Epithelial cell of proximal tubule (primary cell): Measurements from ENCODE around the gene CCM2. TPM values are rescaled to one million over a fixed set of nuclear protein-coding genes. Genes with fewer than 3 reads are reported as not detected.

Source experiments
- DNase-seq: peaks from one replicate; pipeline ENCODE4 v3.0.0-alpha.2; 2011; ENCODE audit warnings: low read depth
- H3K4me3 ChIP-seq: 2 replicates; pipeline ENCODE4 v1.5.1; 2011; ENCODE audit warnings: low read depth, mild to moderate bottlenecking, low read length
- total RNA-seq: library from RNA; depleted of rRNA; stranded (reverse); fragments of >200 nt; gene quantifications from 2 replicates; pipeline ENCODE4 v1.2.3, GENCODE V29; 2015
- TF ChIP-seq, protein P1 (sequence below): conservative IDR thresholded peaks from 2 replicates; pipeline ENCODE4 v1.5.1; 2012; ENCODE audit warnings: low read depth, mild to moderate bottlenecking, low read length

CCM2 gene
- total RNA-seq, 1 donor from 2014 or later = 49.2 TPM

DNA sequence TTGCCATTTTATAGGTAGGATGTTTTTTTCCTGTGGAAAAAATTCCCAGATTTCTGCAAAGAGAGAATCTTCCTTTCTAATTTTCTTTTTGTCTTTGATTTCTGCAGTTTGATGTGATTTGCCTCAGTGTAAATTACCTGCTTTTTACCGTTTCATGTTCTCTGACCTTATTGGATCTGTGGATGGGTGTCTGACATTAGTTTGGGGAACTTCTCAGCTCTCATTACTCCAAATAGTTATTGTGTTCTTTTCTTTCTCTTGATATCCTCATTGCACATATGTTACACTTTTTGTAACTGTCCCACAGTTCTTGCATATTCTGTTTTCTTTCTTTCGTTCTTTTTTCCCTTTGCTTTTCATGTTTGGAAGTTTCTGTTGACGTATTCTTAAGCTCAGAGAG is 60.3 kb downstream of the CCM2 start:
- no peak for DNase-seq
- TF ChIP-seq, protein P1, sequence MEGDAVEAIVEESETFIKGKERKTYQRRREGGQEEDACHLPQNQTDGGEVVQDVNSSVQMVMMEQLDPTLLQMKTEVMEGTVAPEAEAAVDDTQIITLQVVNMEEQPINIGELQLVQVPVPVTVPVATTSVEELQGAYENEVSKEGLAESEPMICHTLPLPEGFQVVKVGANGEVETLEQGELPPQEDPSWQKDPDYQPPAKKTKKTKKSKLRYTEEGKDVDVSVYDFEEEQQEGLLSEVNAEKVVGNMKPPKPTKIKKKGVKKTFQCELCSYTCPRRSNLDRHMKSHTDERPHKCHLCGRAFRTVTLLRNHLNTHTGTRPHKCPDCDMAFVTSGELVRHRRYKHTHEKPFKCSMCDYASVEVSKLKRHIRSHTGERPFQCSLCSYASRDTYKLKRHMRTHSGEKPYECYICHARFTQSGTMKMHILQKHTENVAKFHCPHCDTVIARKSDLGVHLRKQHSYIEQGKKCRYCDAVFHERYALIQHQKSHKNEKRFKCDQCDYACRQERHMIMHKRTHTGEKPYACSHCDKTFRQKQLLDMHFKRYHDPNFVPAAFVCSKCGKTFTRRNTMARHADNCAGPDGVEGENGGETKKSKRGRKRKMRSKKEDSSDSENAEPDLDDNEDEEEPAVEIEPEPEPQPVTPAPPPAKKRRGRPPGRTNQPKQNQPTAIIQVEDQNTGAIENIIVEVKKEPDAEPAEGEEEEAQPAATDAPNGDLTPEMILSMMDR = no peak
- no peak overlapping the region for H3K4me3 ChIP-seq

DNA sequence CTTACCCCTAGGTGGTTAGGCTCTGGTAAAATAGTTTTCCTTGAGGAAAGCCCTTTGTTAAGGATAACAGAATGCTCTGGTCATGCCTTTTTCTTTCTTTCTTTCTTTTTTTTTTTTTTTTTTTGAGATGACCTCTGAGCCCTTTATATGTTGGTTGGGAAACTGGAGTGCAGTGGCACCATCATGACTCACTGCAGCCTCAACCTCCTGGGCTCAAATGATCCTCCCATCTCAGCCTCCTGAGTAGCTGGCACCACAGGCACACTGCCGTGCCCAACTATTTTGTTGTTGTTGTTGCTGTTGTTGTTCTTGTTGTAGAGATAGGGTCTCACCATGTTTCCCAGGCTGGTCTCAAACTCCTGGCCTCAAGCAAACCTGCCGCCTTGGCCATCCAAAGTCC is 61.4 kb downstream of the CCM2 start:
- DNase-seq = no peak
- H3K4me3 ChIP-seq = no peak overlapping the region
- TF ChIP-seq, protein P1 = no peak

DNA sequence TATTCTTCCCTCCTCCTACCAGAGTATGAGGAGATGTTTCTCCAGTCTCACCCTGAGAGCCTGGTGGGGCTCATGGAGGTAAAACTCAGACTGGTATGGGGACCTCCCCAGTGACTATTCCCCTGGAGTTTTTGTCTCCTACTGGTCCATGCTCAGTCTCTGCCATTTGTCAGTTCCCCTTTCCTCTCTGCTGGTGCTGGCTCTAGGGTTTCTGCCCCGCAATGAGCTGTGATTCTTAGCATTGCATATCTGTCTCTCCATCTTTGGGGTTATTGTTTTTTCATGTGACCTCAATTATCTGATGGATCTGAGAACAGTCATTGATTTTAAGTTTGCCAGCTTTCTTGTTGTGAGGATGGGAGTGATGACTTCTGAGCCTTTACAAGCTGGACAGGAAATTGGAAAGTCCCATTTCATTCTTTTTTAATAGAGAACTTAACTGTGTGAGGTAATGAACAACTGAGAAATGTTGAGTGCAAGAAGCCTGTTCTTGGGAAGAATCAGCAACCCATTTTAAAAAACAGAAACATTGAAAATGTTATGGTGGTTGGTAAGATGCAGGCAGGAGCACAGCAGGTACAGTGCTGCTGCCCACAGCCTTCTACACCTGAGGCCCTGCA is 61.9 kb downstream of the CCM2 start:
- TF ChIP-seq, protein P1 = no peak
- no peak overlapping the region for H3K4me3 ChIP-seq
- DNase-seq = no peak

DNA sequence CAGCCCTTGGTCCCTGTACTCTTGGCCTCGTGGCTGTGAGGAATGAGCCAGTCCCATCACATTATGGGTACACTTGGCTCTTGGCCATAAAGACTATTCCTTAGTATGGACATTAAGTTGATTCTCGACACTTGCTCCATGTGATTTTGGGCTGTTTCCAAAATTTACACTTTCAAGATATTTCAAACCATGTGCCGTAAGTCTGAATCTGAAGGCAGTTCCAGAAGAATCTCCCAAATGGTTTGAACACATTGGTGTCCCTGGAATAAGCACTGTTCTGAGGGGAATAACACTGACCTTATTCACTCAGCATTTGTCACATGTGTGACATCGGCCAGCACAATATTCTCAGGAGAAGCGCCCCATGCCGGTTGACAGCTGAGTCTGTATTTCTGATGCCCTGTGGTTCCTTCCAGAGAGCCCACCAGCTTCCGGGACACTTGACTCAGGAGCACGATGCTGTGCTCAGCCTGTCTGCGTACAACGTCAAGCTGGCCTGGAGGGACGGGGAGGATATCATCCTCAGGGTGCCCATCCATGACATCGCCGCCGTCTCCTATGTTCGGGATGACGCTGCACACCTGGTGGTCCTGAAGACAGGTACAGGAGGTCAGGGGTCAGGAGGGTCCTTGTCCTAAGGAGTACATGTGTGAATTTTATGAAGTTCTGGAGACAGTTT is 64.2 kb downstream of the CCM2 start:
- DNase-seq = no peak
- TF ChIP-seq, protein P1 = no peak

DNA sequence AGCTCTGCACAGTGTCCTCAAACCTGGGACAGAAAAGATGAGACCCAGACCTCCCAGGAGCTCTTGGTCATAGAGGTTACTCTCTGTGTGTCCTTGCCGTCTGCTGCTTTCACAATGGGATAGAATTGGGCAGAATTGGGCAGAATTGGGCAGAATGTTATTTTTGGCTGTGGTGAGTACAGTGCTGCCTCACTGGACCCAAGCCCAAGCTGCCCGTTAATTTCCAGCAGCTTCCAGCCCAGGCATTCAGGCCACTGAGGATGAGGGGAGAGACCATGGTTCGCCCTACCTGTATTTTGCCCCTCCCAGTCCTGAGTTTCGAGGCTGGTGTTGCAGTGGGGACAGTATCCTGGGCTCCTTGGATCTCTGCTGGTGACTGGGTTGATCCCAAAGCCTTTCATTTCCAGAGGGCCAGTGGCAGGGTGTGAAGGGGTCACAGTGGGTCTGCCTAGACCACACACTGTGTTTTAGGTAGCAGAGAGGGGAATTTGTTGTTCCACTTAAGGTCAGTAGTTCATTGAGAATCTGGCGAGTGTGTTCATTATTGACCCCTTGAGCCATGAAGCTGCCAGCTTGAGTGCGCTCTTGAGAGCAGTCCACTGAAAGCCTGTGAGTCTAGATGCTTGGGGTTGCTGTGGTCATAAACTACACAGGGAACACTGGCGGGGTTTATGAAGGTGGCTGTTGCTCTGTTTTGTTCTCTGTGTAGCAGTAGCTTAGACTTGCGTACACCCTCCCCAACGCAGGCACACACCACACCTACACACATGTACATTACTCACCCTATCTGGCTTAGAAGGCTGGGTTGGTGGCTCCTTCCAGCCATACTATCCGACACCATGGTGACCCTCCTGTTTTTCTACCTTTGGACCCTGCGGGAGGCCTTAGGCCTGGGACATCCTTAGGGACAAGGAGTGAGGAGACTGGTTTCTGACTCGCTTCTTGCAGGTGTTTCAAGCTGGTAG is 65.3 kb downstream of the CCM2 start:
- TF ChIP-seq, protein P1 = no peak
- no peak overlapping the region for H3K4me3 ChIP-seq
- no peak for DNase-seq

More for the DNA sequence above, 64.2 kb downstream of the CCM2 start:
- H3K4me3 ChIP-seq = no peak overlapping the region

DNA sequence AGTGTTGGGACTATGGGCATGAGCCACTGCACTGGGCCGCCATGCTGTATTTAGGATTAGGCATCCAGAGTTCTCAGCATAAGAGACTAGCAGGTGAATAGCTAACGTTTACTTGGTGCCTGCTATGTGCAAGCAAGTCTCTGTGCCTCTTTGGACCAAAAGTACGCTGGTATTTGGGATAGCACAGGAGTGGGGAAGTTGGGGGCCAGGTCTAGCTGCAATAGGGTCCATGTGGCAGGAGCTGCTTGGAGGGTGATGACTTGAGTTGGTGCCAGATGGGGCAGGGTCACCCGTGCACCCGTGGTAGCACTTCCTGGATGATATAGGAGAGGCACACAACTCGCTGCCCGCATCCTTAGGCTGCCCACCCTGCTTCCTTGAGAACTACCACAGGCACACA is 66.4 kb downstream of the CCM2 start:
- TF ChIP-seq, protein P1 = no peak
- no peak for DNase-seq
- no peak overlapping the region for H3K4me3 ChIP-seq
